ENCODE data around the gene BOLA3.
"Not testable (repeated sequence)": the region's sequence is repeated elsewhere in the genome, so short reads cannot be mapped to it uniquely, and the experiment has no call there.

Gene BOLA3

GRCh38 chr2:74101574-74102300 is 46.0 kb downstream of the BOLA3 start:
- no peaks in the 10 kb centered on the region for H3K9me3 Mint-ChIP-seq
- no peaks in the 10 kb centered on the region for H3K27me3 Mint-ChIP-seq
- no peaks in the 10 kb centered on the region for H3K4me1 Mint-ChIP-seq (ENCODE audit: low read depth)
- peaks cover 82% of the 10 kb centered on the region for H3K36me3 Mint-ChIP-seq (ENCODE audit: low read depth)
- no peak overlapping the region for H3K27ac Mint-ChIP-seq
- no peak overlapping the region for H3K4me3 Mint-ChIP-seq
- no peak for DNase-seq

GRCh38 chr2:74100254-74101216 is 47.2 kb downstream of the BOLA3 start:
- Mint-ChIP-seq H3K4me3 (no peak overlapping the region), H3K27ac (no peak overlapping the region), H3K4me1 (ENCODE audit: low read depth) (no peaks in the 10 kb centered on the region), H3K36me3 (ENCODE audit: low read depth) (peaks cover 90% of the 10 kb centered on the region), H3K27me3 (no peaks in the 10 kb centered on the region), H3K9me3 (no peaks in the 10 kb centered on the region)
- DNase-seq, result no peak

- Mint-ChIP-seq H3K36me3 (ENCODE audit: low read depth) (peaks cover 89% of the 10 kb centered on the region), H3K9me3 (no peaks in the 10 kb centered on the region)
Observed at GRCh38 chr2:74099835-74100234, 47.9 kb downstream of the BOLA3 start.

GRCh38 chr2:74099271-74099670 is 48.4 kb downstream of the BOLA3 start:
- H3K36me3 Mint-ChIP-seq (ENCODE audit: low read depth), result peaks cover 89% of the 10 kb centered on the region
- H3K9me3 Mint-ChIP-seq, result no peaks in the 10 kb centered on the region
- no peak overlapping the region for H3K4me3 Mint-ChIP-seq
- DNase-seq, result no peak
- H3K27ac Mint-ChIP-seq, result peak overlapping the region; percentile 49
- no peaks in the 10 kb centered on the region for H3K4me1 Mint-ChIP-seq (ENCODE audit: low read depth)
- H3K27me3 Mint-ChIP-seq, result no peaks in the 10 kb centered on the region

More at GRCh38 chr2:74099835-74100234, 47.9 kb downstream of the BOLA3 start:
- Mint-ChIP-seq H3K4me1 (ENCODE audit: low read depth) (no peaks in the 10 kb centered on the region), H3K27ac (no peak overlapping the region), H3K27me3 (no peaks in the 10 kb centered on the region), H3K4me3 (no peak overlapping the region)
- DNase-seq, result no peak

GRCh38 chr2:74097574-74097973 is 50.1 kb downstream of the BOLA3 start:
- Mint-ChIP-seq H3K4me1 (ENCODE audit: low read depth) (no peaks in the 10 kb centered on the region), H3K27ac (peak overlapping the region; percentile 26), H3K36me3 (ENCODE audit: low read depth) (peaks cover 92% of the 10 kb centered on the region), H3K27me3 (no peaks in the 10 kb centered on the region), H3K9me3 (no peaks in the 10 kb centered on the region), H3K4me3 (no peak overlapping the region)
- no peak for DNase-seq

GRCh38 chr2:74096052-74096451 is 51.7 kb downstream of the BOLA3 start:
- H3K9me3 Mint-ChIP-seq, result no peaks in the 10 kb centered on the region

GRCh38 chr2:74095632-74096031 is 52.1 kb downstream of the BOLA3 start:
- H3K9me3 Mint-ChIP-seq, result no peaks in the 10 kb centered on the region
- no peaks in the 10 kb centered on the region for H3K27me3 Mint-ChIP-seq
- no peaks in the 10 kb centered on the region for H3K4me1 Mint-ChIP-seq (ENCODE audit: low read depth)
- H3K36me3 Mint-ChIP-seq (ENCODE audit: low read depth), result peaks cover 90% of the 10 kb centered on the region
- peak overlapping the region; percentile 26 for H3K27ac Mint-ChIP-seq
- no peak for DNase-seq
- H3K4me3 Mint-ChIP-seq, result no peak overlapping the region

More at GRCh38 chr2:74096052-74096451, 51.7 kb downstream of the BOLA3 start:
- peak overlapping the region; percentile 71 for H3K27ac Mint-ChIP-seq
- DNase-seq, result no peak
- H3K4me1 Mint-ChIP-seq (ENCODE audit: low read depth), result no peaks in the 10 kb centered on the region
- H3K36me3 Mint-ChIP-seq (ENCODE audit: low read depth), result peaks cover 90% of the 10 kb centered on the region
- no peak overlapping the region for H3K4me3 Mint-ChIP-seq
- no peaks in the 10 kb centered on the region for H3K27me3 Mint-ChIP-seq

- Mint-ChIP-seq H3K36me3 (ENCODE audit: low read depth) (peaks cover 90% of the 10 kb centered on the region), H3K4me3 (no peak overlapping the region), H3K27ac (peak overlapping the region; percentile 67), H3K9me3 (no peaks in the 10 kb centered on the region), H3K4me1 (ENCODE audit: low read depth) (no peaks in the 10 kb centered on the region), H3K27me3 (no peaks in the 10 kb centered on the region)
- no peak for DNase-seq
Observed at GRCh38 chr2:74094291-74094690, 53.4 kb downstream of the BOLA3 start.

- H3K36me3 Mint-ChIP-seq (ENCODE audit: low read depth), result peaks cover 89% of the 10 kb centered on the region
- H3K4me3 Mint-ChIP-seq, result no peak overlapping the region
- no peaks in the 10 kb centered on the region for H3K9me3 Mint-ChIP-seq
- peak overlapping the region; percentile 67 for H3K27ac Mint-ChIP-seq
- H3K4me1 Mint-ChIP-seq (ENCODE audit: low read depth), result no peaks in the 10 kb centered on the region
- no peaks in the 10 kb centered on the region for H3K27me3 Mint-ChIP-seq
- no peak for DNase-seq
Observed at GRCh38 chr2:74093840-74094239, 53.9 kb downstream of the BOLA3 start.

- no peak for DNase-seq
- H3K27me3 Mint-ChIP-seq, result no peaks in the 10 kb centered on the region
- H3K27ac Mint-ChIP-seq, result no peak overlapping the region
- no peak overlapping the region for H3K4me3 Mint-ChIP-seq
- no peaks in the 10 kb centered on the region for H3K9me3 Mint-ChIP-seq
- peaks cover 85% of the 10 kb centered on the region for H3K36me3 Mint-ChIP-seq (ENCODE audit: low read depth)
- no peaks in the 10 kb centered on the region for H3K4me1 Mint-ChIP-seq (ENCODE audit: low read depth)
Observed at GRCh38 chr2:74093426-74093825, 54.3 kb downstream of the BOLA3 start.

- DNase-seq, result no peak
- H3K4me3 Mint-ChIP-seq, result no peak overlapping the region
- peaks cover 83% of the 10 kb centered on the region for H3K36me3 Mint-ChIP-seq (ENCODE audit: low read depth)
- no peaks in the 10 kb centered on the region for H3K4me1 Mint-ChIP-seq (ENCODE audit: low read depth)
- no peak overlapping the region for H3K27ac Mint-ChIP-seq
- H3K27me3 Mint-ChIP-seq, result no peaks in the 10 kb centered on the region
- H3K9me3 Mint-ChIP-seq, result no peaks in the 10 kb centered on the region
Observed at GRCh38 chr2:74092275-74092674, 55.4 kb downstream of the BOLA3 start.

- H3K9me3 Mint-ChIP-seq, result no peaks in the 10 kb centered on the region
- no peak for DNase-seq
- peak overlapping the region; percentile 51 for H3K27ac Mint-ChIP-seq
- no peaks in the 10 kb centered on the region for H3K4me1 Mint-ChIP-seq (ENCODE audit: low read depth)
- H3K36me3 Mint-ChIP-seq (ENCODE audit: low read depth), result peaks cover 86% of the 10 kb centered on the region
- H3K4me3 Mint-ChIP-seq, result no peak overlapping the region
- no peaks in the 10 kb centered on the region for H3K27me3 Mint-ChIP-seq
Observed at GRCh38 chr2:74091391-74091790, 56.3 kb downstream of the BOLA3 start.

GRCh38 chr2:74089816-74090745 is 57.6 kb downstream of the BOLA3 start:
- Mint-ChIP-seq H3K27me3 (no peaks in the 10 kb centered on the region), H3K4me3 (no peak overlapping the region), H3K9me3 (no peaks in the 10 kb centered on the region), H3K36me3 (ENCODE audit: low read depth) (peaks cover 88% of the 10 kb centered on the region), H3K4me1 (ENCODE audit: low read depth) (no peaks in the 10 kb centered on the region), H3K27ac (peak overlapping the region; percentile 38)
- DNase-seq, result no peak

- not testable (repeated sequence) for H3K27ac Mint-ChIP-seq; H3K27me3 Mint-ChIP-seq; H3K4me3 Mint-ChIP-seq; DNase-seq; H3K9me3 Mint-ChIP-seq; H3K4me1 Mint-ChIP-seq (ENCODE audit: low read depth)
- peaks cover 85% of the 10 kb centered on the region for H3K36me3 Mint-ChIP-seq (ENCODE audit: low read depth)
Observed at GRCh38 chr2:74088676-74089075, 59.0 kb downstream of the BOLA3 start.
